Upper lobe of left lung (tissue), 6 donors: Measurements from ENCODE around the gene PDE6H. TPM values are rescaled to one million over a fixed set of nuclear protein-coding genes. Genes with fewer than 3 reads are reported as not detected.

Experiments used
- ATAC-seq, 2 donors: fragments of 200-7000 bp; cut with Tn5 transposase; one replicate each; pipeline ENCODE4 v1.9.1; 2022; ENCODE audit warnings: mild to moderate bottlenecking in 2 of 2, moderate library complexity in 2 of 2; ENCODE audit not compliant: low FRiP score in 2 of 2
- DNase-seq, 2 donors: peaks; one replicate each; pipeline ENCODE4 v3.0.0-alpha.2; 2019 to 2020
- H3K27ac ChIP-seq, 4 donors: fragments of 200-600 bp; sonication (generic); one replicate each; pipeline ENCODE4 v1.5.1; 2016 to 2019
- H3K27me3 ChIP-seq, 4 donors: fragments of 200-600 bp; sonication (generic); one replicate each; pipeline ENCODE4 v1.5.1; 2017 to 2019
- H3K36me3 ChIP-seq, 4 donors: fragments of 200-600 bp; sonication (generic); one replicate each; pipeline ENCODE4 v1.5.1; 2016 to 2019
- H3K4me1 ChIP-seq, 4 donors: fragments of 200-600 bp; sonication (generic); one replicate each; pipeline ENCODE4 v1.5.1; 2018 to 2019
- H3K4me3 ChIP-seq, 4 donors: fragments of 200-600 bp; sonication (generic); one replicate each; pipeline ENCODE4 v1.5.1; 2017 to 2019; ENCODE audit warnings: mild to moderate bottlenecking in 2 of 4, moderate library complexity in 1 of 4
- H3K9me3 ChIP-seq, 4 donors: fragments of 200-600 bp; sonication (generic); one replicate each; pipeline ENCODE4 v1.5.1; 2018 to 2019
- EP300 ChIP-seq, 4 donors: sonication (generic); formaldehyde crosslinking; IDR thresholded peaks; one replicate each; pipeline ENCODE4 v1.5.1; 2017; ENCODE audit warnings: antibody characterized with exemption in 4 of 4, control low read depth in 2 of 4
- POLR2A ChIP-seq, 4 donors: fragments of 450-650 bp; IDR thresholded peaks; one replicate each; pipeline ENCODE4 v1.5.1; 2016 to 2017; ENCODE audit warnings: antibody characterized with exemption in 4 of 4, mild to moderate bottlenecking in 2 of 4
- POLR2AphosphoS5 ChIP-seq, 2 donors: sonication (generic); formaldehyde crosslinking; IDR thresholded peaks; one replicate each; pipeline ENCODE4 v1.5.1; 2017; ENCODE audit warnings: antibody characterized with exemption in 2 of 2
- WGBS, 2 donors: methylation state at CpG; one replicate each; pipeline ENCODE4 v1.1.5; 2017 to 2018; 5-methylcytosine and 5-hydroxymethylcytosine counted together
- total RNA-seq, 6 donors: library from RNA; depleted of rRNA in 4 of 6; stranded (reverse); fragments of >200 nt in 4 of 6; gene quantifications; one replicate each; pipeline versions ENCODE4 v1.1.0 to v1.2.1, GENCODE V29; 2016 to 2021
- TF ChIP-seq, protein P1 (sequence below), 6 experiments: fragments of 450-650 bp in 4 of 6; fragments of 200-600 bp in 2 of 6; sonication (generic) in 2 of 6; IDR thresholded peaks; one replicate each; pipeline ENCODE4 v1.5.1; 2016 to 2019; ENCODE audit warnings: antibody characterized with exemption in 6 of 6
- donor health status: DM: no; HTN: no; CAD: no; lungs with moderate emphysema.
- donor health status: DM: no; HTN: yes; CAD: no; lungs with severe emphysema.

Gene PDE6H
- total RNA-seq, 6 donors from 2014 or later = not detected

DNA sequence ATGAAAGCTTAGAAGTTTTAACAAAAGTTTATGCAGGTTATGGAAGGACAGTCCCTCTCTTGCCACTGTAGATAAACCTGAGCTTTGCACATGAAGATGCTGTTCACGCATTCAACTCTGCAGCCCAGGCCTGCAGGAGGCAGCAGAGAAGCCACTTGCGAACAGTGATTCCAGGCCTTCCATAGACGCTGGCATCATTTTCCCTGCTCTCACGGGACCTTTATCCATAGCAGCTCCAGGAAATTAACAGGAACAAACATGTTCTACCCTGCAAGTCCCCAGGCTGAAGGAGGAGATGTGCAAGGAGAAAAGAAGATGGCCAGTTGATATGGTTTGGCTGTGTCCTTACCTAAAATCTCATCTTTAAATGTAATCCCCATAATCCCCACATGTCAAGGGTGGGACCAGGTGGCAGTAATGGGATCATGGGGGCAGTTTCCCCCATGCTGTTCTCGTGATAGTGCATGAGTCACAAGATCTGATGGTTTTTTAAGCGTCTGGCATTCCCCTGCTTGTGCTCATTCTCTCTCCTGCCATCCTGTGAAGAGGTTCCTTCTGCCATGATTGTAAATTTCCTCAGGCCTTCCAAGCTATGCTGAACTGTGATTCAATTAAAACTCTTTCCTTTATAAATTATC lies 36.5 kb upstream of the PDE6H start:
- Histone ChIP-seq H3K36me3 (peaks cover 0 to 3% (median 0%) of the 10 kb centered on the region in 4 donors), H3K27me3 (no peaks in the 10 kb centered on the region), H3K4me3 (no peak overlapping the region), H3K4me1 (peaks cover 0 to 6% (median 4%) of the 10 kb centered on the region in 4 donors), H3K27ac (no peak overlapping the region), H3K9me3 (no peaks in the 10 kb centered on the region)
- ATAC-seq (no peak), DNase-seq (no peak)
- WGBS, 2 donors = 93 to 97% methylated on average over 6 of the region's 6 CpGs
- TF ChIP-seq POLR2A (IDR thresholded peaks at IDR 0.05) (no peak), EP300 (IDR thresholded peaks at IDR 0.05) (no peak), POLR2AphosphoS5 (IDR thresholded peaks at IDR 0.05) (no peak)
- TF ChIP-seq, protein P1, sequence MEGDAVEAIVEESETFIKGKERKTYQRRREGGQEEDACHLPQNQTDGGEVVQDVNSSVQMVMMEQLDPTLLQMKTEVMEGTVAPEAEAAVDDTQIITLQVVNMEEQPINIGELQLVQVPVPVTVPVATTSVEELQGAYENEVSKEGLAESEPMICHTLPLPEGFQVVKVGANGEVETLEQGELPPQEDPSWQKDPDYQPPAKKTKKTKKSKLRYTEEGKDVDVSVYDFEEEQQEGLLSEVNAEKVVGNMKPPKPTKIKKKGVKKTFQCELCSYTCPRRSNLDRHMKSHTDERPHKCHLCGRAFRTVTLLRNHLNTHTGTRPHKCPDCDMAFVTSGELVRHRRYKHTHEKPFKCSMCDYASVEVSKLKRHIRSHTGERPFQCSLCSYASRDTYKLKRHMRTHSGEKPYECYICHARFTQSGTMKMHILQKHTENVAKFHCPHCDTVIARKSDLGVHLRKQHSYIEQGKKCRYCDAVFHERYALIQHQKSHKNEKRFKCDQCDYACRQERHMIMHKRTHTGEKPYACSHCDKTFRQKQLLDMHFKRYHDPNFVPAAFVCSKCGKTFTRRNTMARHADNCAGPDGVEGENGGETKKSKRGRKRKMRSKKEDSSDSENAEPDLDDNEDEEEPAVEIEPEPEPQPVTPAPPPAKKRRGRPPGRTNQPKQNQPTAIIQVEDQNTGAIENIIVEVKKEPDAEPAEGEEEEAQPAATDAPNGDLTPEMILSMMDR (IDR thresholded peaks at IDR 0.05) = peak in 1 of 6 experiments; percentile 8

DNA sequence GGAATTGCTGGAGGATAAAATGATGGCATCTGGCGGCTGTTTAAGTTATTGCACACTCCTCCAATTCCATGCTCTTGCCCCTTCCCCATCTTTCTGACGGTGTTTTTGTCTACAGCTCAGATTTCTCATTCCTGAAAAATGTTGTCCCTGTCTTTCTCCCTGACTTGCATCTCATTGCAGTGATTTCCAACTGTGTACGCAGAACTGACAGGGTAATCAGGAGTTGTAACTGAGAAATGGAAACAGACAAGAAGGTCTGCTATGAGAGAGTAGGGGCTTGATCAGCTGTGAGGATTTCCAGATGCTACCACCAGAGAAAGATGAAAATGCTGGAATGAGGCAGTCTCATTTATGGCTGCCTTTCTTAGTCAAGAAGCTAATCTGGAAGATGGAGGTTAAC lies 35.8 kb upstream of the PDE6H start:
- H3K9me3 ChIP-seq = no peaks in the 10 kb centered on the region
- 97 to 100% methylated on average over 3 of the region's 3 CpGs for WGBS, 2 donors
- peaks cover 0 to 6% (median 4%) of the 10 kb centered on the region in 4 donors for H3K4me1 ChIP-seq
- TF ChIP-seq, protein P1 (IDR thresholded peaks at IDR 0.05) = no peak
- TF ChIP-seq POLR2AphosphoS5 (IDR thresholded peaks at IDR 0.05) = no peak
- TF ChIP-seq POLR2A (IDR thresholded peaks at IDR 0.05) = no peak
- TF ChIP-seq EP300 (IDR thresholded peaks at IDR 0.05) = no peak
- DNase-seq = no peak
- no peak for ATAC-seq
- no peak overlapping the region for H3K27ac ChIP-seq
- peaks cover 0 to 10% (median 5%) of the 10 kb centered on the region in 4 donors for H3K36me3 ChIP-seq
- H3K4me3 ChIP-seq = no peak overlapping the region
- H3K27me3 ChIP-seq = no peaks in the 10 kb centered on the region

DNA sequence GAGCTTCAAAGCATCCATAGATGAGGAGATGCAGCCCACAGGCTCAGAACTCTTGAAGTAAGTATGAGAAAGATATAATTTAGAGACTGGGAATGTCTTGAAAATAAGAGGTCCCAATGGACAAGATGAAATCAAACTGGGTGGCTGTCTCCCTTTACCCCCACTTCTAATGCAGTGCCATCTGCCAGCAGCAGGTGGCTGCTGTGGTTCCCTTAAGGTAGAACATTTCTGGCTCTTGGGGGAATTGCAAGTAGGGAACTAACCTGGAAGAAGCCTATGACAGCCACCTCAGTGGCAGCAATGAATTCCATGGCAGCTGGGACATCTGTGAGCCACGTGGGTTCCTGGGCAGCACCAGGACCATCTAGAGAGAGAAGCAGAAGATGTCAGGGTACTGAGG lies 35.2 kb upstream of the PDE6H start:
- Histone ChIP-seq H3K9me3 (no peaks in the 10 kb centered on the region), H3K4me1 (peaks cover 0 to 6% (median 4%) of the 10 kb centered on the region in 4 donors), H3K4me3 (no peak overlapping the region), H3K27ac (no peak overlapping the region), H3K27me3 (no peaks in the 10 kb centered on the region), H3K36me3 (peaks cover 0 to 16% (median 12%) of the 10 kb centered on the region in 4 donors)
- no peak for DNase-seq
- TF ChIP-seq POLR2AphosphoS5 (IDR thresholded peaks at IDR 0.05) = no peak
- TF ChIP-seq, protein P1 (IDR thresholded peaks at IDR 0.05) = peak in 1 of 6 experiments; percentile 9
- no peak for ATAC-seq
- WGBS, 2 donors = 71 to 73% methylated on average over 1 of the region's 1 CpG

DNA sequence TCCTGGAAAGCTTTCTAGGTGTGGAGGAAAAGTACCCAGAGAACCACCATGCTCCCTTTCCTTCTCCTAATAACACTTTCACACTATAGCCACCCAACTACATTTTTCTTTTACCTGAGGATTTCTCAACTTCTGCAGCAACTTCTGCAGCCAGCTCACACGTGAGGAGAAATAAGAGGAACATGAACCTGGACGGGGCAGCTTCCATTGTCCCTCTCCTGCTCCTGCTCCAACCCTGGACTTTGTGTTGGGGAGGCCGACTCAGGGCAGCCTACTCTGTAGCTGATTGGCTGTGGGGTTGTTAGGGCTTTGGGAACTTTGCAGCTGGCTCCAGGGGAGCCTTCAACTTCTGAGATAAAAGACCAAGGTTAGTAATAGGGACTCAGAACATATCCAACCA lies 34.5 kb upstream of the PDE6H start, which contains the start of gene ERP27:
ERP27 (minus strand) TSS at position 237 of the 400 bp plus-strand sequence; CDS start at position 208, 29 bp downstream.
- TF ChIP-seq EP300 (IDR thresholded peaks at IDR 0.05) (no peak), POLR2AphosphoS5 (IDR thresholded peaks at IDR 0.05) (no peak), POLR2A (IDR thresholded peaks at IDR 0.05) (no peak)
- TF ChIP-seq, protein P1 (IDR thresholded peaks at IDR 0.05) = no peak
- DNase-seq (no peak), ATAC-seq (no peak)
- H3K36me3 ChIP-seq = peaks cover 0 to 22% (median 16%) of the 10 kb centered on the region in 4 donors
- no peak within 1 kb of the TSS for H3K27ac ChIP-seq
- H3K4me3 ChIP-seq = no peak within 1 kb of the TSS
- no peaks in the 10 kb centered on the region for H3K27me3 ChIP-seq
- whole genome bisulfite sequencing, 2 donors = 79% methylated on average over 3 of the region's 3 CpGs
- H3K9me3 ChIP-seq = no peaks in the 10 kb centered on the region
- H3K4me1 ChIP-seq = peaks cover 0 to 6% (median 4%) of the 10 kb centered on the region in 4 donors

DNA sequence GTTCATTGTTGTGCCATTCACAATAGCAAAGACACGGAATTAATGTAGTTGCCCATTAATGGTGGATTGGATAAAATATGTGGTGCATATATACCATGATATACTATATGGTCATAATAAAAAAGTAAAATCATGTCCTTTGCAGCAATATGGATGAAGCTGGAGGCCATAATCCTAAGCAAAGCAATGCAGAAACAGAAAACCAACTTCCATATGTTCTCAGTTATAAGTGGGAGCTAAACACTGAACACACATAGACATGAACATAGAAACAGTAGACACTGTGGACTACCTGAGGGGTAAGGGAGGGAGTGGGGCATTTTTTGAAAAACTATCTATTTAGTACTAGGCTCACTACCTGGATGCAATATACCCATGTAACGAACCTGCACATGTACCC lies 31.5 kb upstream of the PDE6H start:
- WGBS, 2 donors = 96 to 97% methylated on average over 2 of the region's 2 CpGs
- no peak for TF ChIP-seq POLR2A (IDR thresholded peaks at IDR 0.05)
- no peak for TF ChIP-seq EP300 (IDR thresholded peaks at IDR 0.05)
- no peak for TF ChIP-seq POLR2AphosphoS5 (IDR thresholded peaks at IDR 0.05)
- no peaks in the 10 kb centered on the region for H3K27me3 ChIP-seq
- no peak overlapping the region for H3K4me3 ChIP-seq
- peaks cover 6 to 17% (median 8%) of the 10 kb centered on the region in 4 donors for H3K4me1 ChIP-seq
- H3K36me3 ChIP-seq = peaks cover 0 to 48% (median 25%) of the 10 kb centered on the region in 4 donors
- ATAC-seq = no peak
- no peak for DNase-seq
- no peaks in the 10 kb centered on the region for H3K9me3 ChIP-seq
- no peak overlapping the region for H3K27ac ChIP-seq
